ENCODE data around the gene LYZL6. TPM values are rescaled to one million over a fixed set of nuclear protein-coding genes. Genes with fewer than 3 reads are reported as not detected.

The LYZL6 gene
- total and polyA plus RNA-seq, 10 of the 15 experiments (the other 5 are each of a cell fraction or from before 2014, with no cell fraction given): not detected

DNA sequence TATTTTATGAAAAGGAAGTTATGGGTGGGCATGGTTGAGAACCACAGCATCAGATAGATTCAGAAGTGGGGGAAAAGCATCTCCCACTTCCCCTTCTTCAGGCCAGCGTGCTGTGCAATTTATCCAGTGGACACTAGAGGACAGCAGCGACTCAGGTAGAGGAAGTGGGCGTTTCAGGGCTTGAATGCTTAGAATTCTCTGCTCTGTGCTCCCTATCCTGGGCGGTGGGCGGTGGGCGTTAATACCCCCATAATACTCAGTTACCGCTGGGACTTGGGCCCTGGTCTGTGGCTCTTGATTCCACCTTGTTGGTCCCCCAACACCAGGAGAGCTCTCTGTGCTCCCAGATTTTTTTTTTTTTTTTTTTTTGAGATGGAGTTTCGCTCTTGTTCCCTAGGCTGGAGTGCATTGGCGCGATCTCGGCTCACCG lies 3.7 kb upstream of the LYZL6 start (continued):
- TF ChIP-seq CUX1 (IDR thresholded peaks at IDR 0.05; ENCODE audit: insufficient replicate concordance, low read depth, low read length) (no peak), MTA3 (IDR thresholded peaks at IDR 0.05; ENCODE audit: borderline replicate concordance, low read length) (no peak), RELA (IDR thresholded peaks at IDR 0.05; ENCODE audit: borderline replicate concordance, partially characterized antibody) (no peak), MXI1 (IDR thresholded peaks at IDR 0.05; ENCODE audit: low read depth, low read length) (no peak), ZBTB4 (CRISPR knock-in tag; IDR thresholded peaks at IDR 0.05) (no peak), POU2F2 (IDR thresholded peaks at IDR 0.05; ENCODE audit: borderline replicate concordance, low read depth, low read length) (peak; percentile 78; the same call in 1 of the 3 replicates), SREBF2 (IDR thresholded peaks at IDR 0.05; ENCODE audit: low read length) (no peak), SRF (IDR thresholded peaks at IDR 0.05; ENCODE audit: low read depth in 2 of 2, low read length in 2 of 2) (no peak), NBN (IDR thresholded peaks at IDR 0.05) (no peak), PRDM15 (CRISPR knock-in tag; IDR thresholded peaks at IDR 0.05) (no peak), SPI1 (IDR thresholded peaks at IDR 0.05; ENCODE audit: borderline replicate concordance, insufficient read depth, low read depth, low read length) (peak; percentile 96), IRF5 (IDR thresholded peaks at IDR 0.05; ENCODE audit: borderline replicate concordance) (no peak), BMI1 (IDR thresholded peaks at IDR 0.05; ENCODE audit: borderline replicate concordance) (no peak)
